Epidermal melanocyte (primary cell): ENCODE results near the gene PSMB4.
"Not testable (repeated sequence)": the region's sequence is repeated elsewhere in the genome, so short reads cannot be mapped to it uniquely, and the experiment has no call there.

Experiments
- DNase-seq: peaks from one replicate; pipeline ENCODE4 v3.0.0; 2011; ENCODE audit warnings: low spot score; ENCODE audit not compliant: insufficient read length

Gene PSMB4

DNA sequence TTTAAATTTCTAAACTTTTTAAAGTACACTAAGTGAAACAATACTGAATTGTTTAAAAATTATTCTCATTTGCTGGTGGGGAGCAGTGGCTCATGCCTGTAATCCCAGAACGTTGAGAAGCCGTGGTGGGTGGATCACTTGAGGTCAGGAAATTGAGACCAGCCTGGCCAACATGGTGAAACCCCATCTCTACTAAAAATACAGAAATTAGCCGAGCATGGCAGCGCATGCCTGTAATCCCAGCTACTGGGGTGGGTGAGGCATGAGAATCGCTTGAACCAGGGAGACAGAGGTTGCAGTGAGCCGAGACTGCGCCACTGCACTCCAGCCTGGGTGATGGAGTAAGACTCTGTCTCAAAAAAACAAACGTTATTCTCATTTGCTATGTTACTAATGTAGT lies 38.0 kb downstream of the PSMB4 start:
- DNase-seq, result not testable (repeated sequence)

DNA sequence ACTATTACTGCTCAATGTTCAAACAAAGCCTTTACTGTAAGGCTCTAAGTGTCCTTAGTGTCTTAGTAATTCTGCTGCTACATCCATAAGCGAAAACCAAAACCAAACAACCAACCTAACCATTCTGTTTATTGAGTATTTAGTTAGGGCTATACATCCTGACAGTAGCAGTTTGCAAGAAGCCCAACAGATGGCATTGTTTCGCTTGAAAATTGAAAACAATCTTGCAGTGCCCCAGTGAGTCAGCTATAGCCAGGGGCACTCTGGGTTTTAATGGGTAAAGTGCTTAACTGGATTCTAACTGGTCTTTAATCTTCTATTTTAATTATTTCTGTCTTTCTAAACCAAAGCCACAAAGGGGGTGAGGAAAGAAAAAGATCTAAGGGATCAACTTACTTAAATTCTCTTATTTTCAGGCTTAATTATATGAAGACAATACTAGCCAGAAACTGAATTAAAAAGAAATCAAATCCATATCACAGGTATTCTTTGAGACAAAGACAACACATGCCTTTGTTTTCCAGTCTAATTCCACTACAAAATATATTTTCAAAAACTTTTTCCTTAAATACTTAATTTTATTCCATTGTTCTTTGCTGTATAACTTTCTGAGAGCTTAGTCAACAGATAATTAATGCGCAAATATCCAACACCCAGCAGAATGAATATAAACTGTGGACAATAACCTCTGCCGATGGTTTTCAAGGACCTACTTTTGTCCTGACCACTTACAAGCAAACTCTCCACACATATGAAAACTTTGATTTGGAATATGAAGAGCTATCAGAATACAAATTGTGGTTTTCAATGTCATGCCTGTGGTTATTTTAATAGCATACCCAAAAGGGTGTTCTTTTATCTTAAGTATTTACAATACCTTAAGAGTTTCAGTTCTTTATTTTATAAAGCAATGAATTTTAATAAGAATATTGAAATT lies 44.7 kb downstream of the PSMB4 start:
- DNase-seq, result peak; percentile 87

DNA sequence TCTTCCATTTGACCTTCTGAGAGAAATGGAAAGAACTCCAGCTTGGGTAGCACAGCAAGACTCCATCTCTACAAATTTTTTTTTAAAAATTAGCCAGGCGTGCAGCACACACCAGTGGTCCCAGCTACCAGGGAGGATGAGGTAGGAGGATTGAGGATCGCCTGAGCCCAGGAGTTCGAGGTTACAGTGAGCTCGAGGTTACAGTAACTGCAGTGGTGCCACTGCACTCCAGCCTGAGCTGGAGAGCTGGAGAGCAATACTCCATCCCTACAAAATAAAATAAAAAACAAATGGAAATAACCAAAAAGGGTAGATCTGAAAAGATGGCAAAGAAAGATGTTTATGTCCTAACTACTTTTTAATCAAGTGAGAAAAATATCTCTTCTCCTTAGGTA lies 45.4 kb downstream of the PSMB4 start:
- DNase-seq, result no peak

DNA sequence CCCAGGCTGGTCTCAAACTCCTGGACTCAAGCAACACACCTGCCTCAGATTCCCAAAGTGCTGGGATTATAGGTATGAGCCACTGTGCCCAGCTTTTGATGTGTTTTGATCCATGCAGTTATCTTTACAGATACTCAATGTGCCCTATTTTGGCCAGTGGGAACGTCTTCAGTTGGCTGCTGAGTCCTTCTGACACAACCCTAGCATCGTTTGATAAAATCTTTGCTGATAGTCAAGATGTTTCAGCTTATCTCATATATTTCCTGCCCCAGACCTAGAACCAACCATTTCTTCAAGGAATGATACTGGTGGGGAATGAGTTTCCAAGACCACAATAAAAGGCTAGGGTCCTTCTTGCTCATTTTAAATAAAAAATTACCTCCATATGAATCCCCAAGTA lies 48.3 kb downstream of the PSMB4 start:
- DNase-seq, result no peak
